AG09309 (cell line): ENCODE results near the gene DDX25.

Experiments
- DNase-seq: peaks from one replicate; pipeline ENCODE4 v3.0.0-alpha.2; 2010; ENCODE audit warnings: low read depth
- H3K4me3 ChIP-seq: 2 replicates; pipeline ENCODE4 v1.5.1; 2011; ENCODE audit warnings: mild to moderate bottlenecking, low read depth, low read length, moderate library complexity; ENCODE audit not compliant: control insufficient read depth
- CTCF ChIP-seq: IDR thresholded peaks from 2 replicates; pipeline ENCODE4 v1.5.1; 2011; ENCODE audit warnings: mild to moderate bottlenecking, low read depth, low read length, inconsistent platforms; ENCODE audit not compliant: insufficient read depth, control insufficient read depth; ENCODE audit errors: missing control alignments

Gene DDX25

GRCh38 chr11:125945797-125946520 lies 41.7 kb downstream of the DDX25 start, which contains the start of gene VSIG10L2:
Gene VSIG10L2 (plus strand): TSS chr11:125946044. CDS start chr11:125946056, 12 bp downstream.
- H3K4me3 ChIP-seq, result no peak within 1 kb of the TSS
- no peak for TF ChIP-seq CTCF
- DNase-seq, result no peak

GRCh38 chr11:125946712-125947418 lies 42.6 kb downstream of the DDX25 start:
- no peak for TF ChIP-seq CTCF
- no peak overlapping the region for H3K4me3 ChIP-seq

GRCh38 chr11:125947419-125948277 lies 43.3 kb downstream of the DDX25 start:
- H3K4me3 ChIP-seq, result no peak overlapping the region
- DNase-seq, result no peak
- TF ChIP-seq CTCF, result no peak

More at GRCh38 chr11:125946712-125947418, 42.6 kb downstream of the DDX25 start:
- DNase-seq, result no peak

- no peak for TF ChIP-seq CTCF
- H3K4me3 ChIP-seq, result no peak overlapping the region
- no peak for DNase-seq
Measured at GRCh38 chr11:125948278-125949051, 44.2 kb downstream of the DDX25 start.

GRCh38 chr11:125949271-125950177 lies 45.2 kb downstream of the DDX25 start:
- TF ChIP-seq CTCF, result no peak
- no peak overlapping the region for H3K4me3 ChIP-seq
- DNase-seq, result no peak
